BE2C (cell line): ENCODE results near the gene MAP7D3.

Source experiments
- DNase-seq: peaks from one replicate; pipeline ENCODE4 v3.0.0-alpha.2; 2020
- H3K27me3 ChIP-seq: fragments of 250-450 bp; sonication (Bioruptor Pico); 2 replicates; pipeline ENCODE4 v1.5.1; 2020; ENCODE audit warnings: mild to moderate bottlenecking
- H3K36me3 ChIP-seq: fragments of 250-450 bp; sonication (Bioruptor Pico); 2 replicates; pipeline ENCODE4 v1.5.1; 2020; ENCODE audit warnings: mild to moderate bottlenecking
- H3K4me1 ChIP-seq: fragments of 250-450 bp; sonication (Bioruptor Pico); 2 replicates; pipeline ENCODE4 v1.5.1; 2020
- H3K4me3 ChIP-seq: 2 replicates; pipeline ENCODE4 v1.5.1; 2011; ENCODE audit warnings: low read depth, low read length
- H3K9me3 ChIP-seq: fragments of 250-450 bp; sonication (Bioruptor Pico); 2 replicates; pipeline ENCODE4 v1.5.1; 2020
- CTCF ChIP-seq: IDR thresholded peaks from 2 replicates; pipeline ENCODE4 v1.5.1; 2012; ENCODE audit warnings: mild to moderate bottlenecking, low read depth, low read length

MAP7D3 gene

GRCh38 chrX:136273986-136274385 is 22.8 kb upstream of the MAP7D3 start:
- H3K4me1 ChIP-seq, result no peaks in the 10 kb centered on the region
- DNase-seq, result no peak
- TF ChIP-seq CTCF, result no peak
- no peaks in the 10 kb centered on the region for H3K27me3 ChIP-seq
- H3K36me3 ChIP-seq, result no peaks in the 10 kb centered on the region
- H3K4me3 ChIP-seq, result no peak overlapping the region
- H3K9me3 ChIP-seq, result no peaks in the 10 kb centered on the region

- DNase-seq, result no peak
- peak; percentile 19; the same call in 1 of the 2 replicates for TF ChIP-seq CTCF
- no peaks in the 10 kb centered on the region for H3K9me3 ChIP-seq
Measured at GRCh38 chrX:136272325-136272724, 21.1 kb upstream of the MAP7D3 start.

GRCh38 chrX:136271300-136271699 is 20.1 kb upstream of the MAP7D3 start:
- Histone ChIP-seq H3K27me3 (no peaks in the 10 kb centered on the region), H3K4me3 (no peak overlapping the region), H3K9me3 (no peaks in the 10 kb centered on the region), H3K36me3 (no peaks in the 10 kb centered on the region), H3K4me1 (no peaks in the 10 kb centered on the region)
- no peak for DNase-seq
- no peak for TF ChIP-seq CTCF

More at GRCh38 chrX:136272325-136272724, 21.1 kb upstream of the MAP7D3 start:
- Histone ChIP-seq H3K36me3 (no peaks in the 10 kb centered on the region), H3K27me3 (no peaks in the 10 kb centered on the region), H3K4me3 (no peak overlapping the region), H3K4me1 (no peaks in the 10 kb centered on the region)

- H3K9me3 ChIP-seq, result no peaks in the 10 kb centered on the region
- H3K4me3 ChIP-seq, result no peak overlapping the region
- DNase-seq, result no peak
- TF ChIP-seq CTCF, result no peak
- H3K36me3 ChIP-seq, result no peaks in the 10 kb centered on the region
- no peaks in the 10 kb centered on the region for H3K4me1 ChIP-seq
- H3K27me3 ChIP-seq, result no peaks in the 10 kb centered on the region
Measured at GRCh38 chrX:136269921-136270320, 18.7 kb upstream of the MAP7D3 start.

- DNase-seq, result peak; percentile 45
- Histone ChIP-seq H3K27me3 (no peaks in the 10 kb centered on the region), H3K4me1 (no peaks in the 10 kb centered on the region), H3K36me3 (no peaks in the 10 kb centered on the region), H3K9me3 (no peaks in the 10 kb centered on the region), H3K4me3 (no peak overlapping the region)
- peak; percentile 78 for TF ChIP-seq CTCF
Measured at GRCh38 chrX:136268051-136269048, 17.1 kb upstream of the MAP7D3 start.

- Histone ChIP-seq H3K4me3 (no peak overlapping the region), H3K4me1 (no peaks in the 10 kb centered on the region), H3K27me3 (no peaks in the 10 kb centered on the region), H3K36me3 (no peaks in the 10 kb centered on the region), H3K9me3 (no peaks in the 10 kb centered on the region)
- no peak for DNase-seq
- no peak for TF ChIP-seq CTCF
Measured at GRCh38 chrX:136266828-136267227, 15.6 kb upstream of the MAP7D3 start.
